Caco-2 (cell line): ENCODE results near the gene MPI. TPM values are rescaled to one million over a fixed set of nuclear protein-coding genes. Genes with fewer than 3 reads are reported as not detected.
A peak's percentile ranks its signal among the peaks of the same experiment; 100 is the strongest.

Source experiments
- Bru-seq: library from RNA; stranded (reverse); fragments of 400-500 nt; gene quantifications from one replicate; lab custom pipeline; 2021; lab: Mats Ljungman, UMichigan
- BruChase-seq, 2 experiments: library from RNA; stranded (reverse); fragments of 400-500 nt; gene quantifications; one replicate each; lab custom pipeline; 2021; lab: Mats Ljungman, UMichigan
- BruUV-seq: library from RNA; stranded (reverse); fragments of 400-500 nt; replicated peaks from 2 replicates; lab custom pipeline; 2021; lab: Mats Ljungman, UMichigan
- CTCF ChIA-PET: fragments of 300-600 bp; sonication (Branson Sonifier 250); formaldehyde crosslinking; loops from one replicate; lab custom pipeline; 2022; ENCODE audit warnings: antibody characterized with exemption; lab: Charles Lee
- POLR2A ChIA-PET: fragments of 300-600 bp; sonication (Branson Sonifier 250); formaldehyde crosslinking; loops from one replicate; lab custom pipeline; 2022; ENCODE audit warnings: antibody characterized with exemption; lab: Charles Lee
- DNase-seq, 2 experiments: peaks; one replicate each; pipeline versions ENCODE4 v3.0.0 to v3.0.0-alpha.2; 2020 to 2022
- H3K27me3 ChIP-seq: replicated peaks from 2 replicates; pipeline ENCODE4 v1.6.0; 2011; ENCODE audit warnings: low read length; ENCODE audit not compliant: control insufficient read depth, insufficient read depth
- H3K36me3 ChIP-seq: 2 replicates; pipeline ENCODE4 v1.5.1; 2011; ENCODE audit warnings: low read length; ENCODE audit not compliant: control insufficient read depth, insufficient read depth
- H3K4me1 ChIP-seq: fragments of 250-450 bp; sonication (Bioruptor Pico); 2 replicates; pipeline ENCODE4 v1.5.1; 2020; ENCODE audit warnings: mild to moderate bottlenecking
- H3K4me3 ChIP-seq: 2 replicates; pipeline ENCODE4 v1.5.1; 2011; ENCODE audit warnings: low read depth, mild to moderate bottlenecking, control low read depth, low read length
- H3K9me3 ChIP-seq: fragments of 250-450 bp; sonication (Bioruptor Pico); 2 replicates; pipeline ENCODE4 v1.5.1; 2020; ENCODE audit warnings: mild to moderate bottlenecking, moderate library complexity
- H3K27ac Mint-ChIP-seq: one replicate; pipeline ENCODE4 v1.8.0; 2022; ENCODE audit warnings: mixed read lengths; ENCODE audit not compliant: unreplicated experiment
- H3K27me3 Mint-ChIP-seq: one replicate; pipeline ENCODE4 v1.8.0; 2022; ENCODE audit warnings: mixed read lengths; ENCODE audit not compliant: insufficient read depth, unreplicated experiment
- H3K36me3 Mint-ChIP-seq: one replicate; pipeline ENCODE4 v1.8.0; 2022; ENCODE audit warnings: mild to moderate bottlenecking, mixed read lengths; ENCODE audit not compliant: insufficient read depth, unreplicated experiment
- H3K4me1 Mint-ChIP-seq: one replicate; pipeline ENCODE4 v1.8.0; 2022; ENCODE audit warnings: low read depth, mixed read lengths; ENCODE audit not compliant: unreplicated experiment
- H3K4me3 Mint-ChIP-seq: one replicate; pipeline ENCODE4 v1.8.0; 2022; ENCODE audit warnings: mild to moderate bottlenecking, moderate library complexity, mixed read lengths; ENCODE audit not compliant: unreplicated experiment
- H3K9me3 Mint-ChIP-seq: one replicate; pipeline ENCODE4 v1.8.0; 2022; ENCODE audit warnings: mixed read lengths; ENCODE audit not compliant: unreplicated experiment
- CTCF ChIP-seq, 2 experiments: fragments of 200-600 bp in 1 of 2; IDR thresholded peaks; 1 replicate in 1 of 2; 2 replicates in 1 of 2; pipeline versions ENCODE4 v1.5.1 to v1.8.0; 2011 to 2022; ENCODE audit warnings: antibody characterized with exemption in 1 of 2, control low read depth in 1 of 2, inconsistent platforms in 1 of 2, low read depth in 1 of 2, low read length in 1 of 2, mild to moderate bottlenecking in 1 of 2, moderate library complexity in 1 of 2; ENCODE audit not compliant: insufficient read depth in 1 of 2, severe bottlenecking in 1 of 2, unreplicated experiment in 1 of 2
- intact Hi-C: fragments of 100-400 bp; cut with micrococcal nuclease; formaldehyde crosslinking; loops from one replicate; pipeline ENCODE4 v1.10.0; 2022; ENCODE audit not compliant: unreplicated experiment
- long read RNA-seq: library from polyadenylated mRNA; stranded (forward); transcript quantifications from one replicate; pipeline ENCODE4 v2.0.0, GENCODE V29; 2022
- total RNA-seq: library from RNA; stranded (reverse); gene quantifications from 2 replicates; pipeline ENCODE4 v1.2.3, GENCODE V29; 2022

Gene MPI, protein sequence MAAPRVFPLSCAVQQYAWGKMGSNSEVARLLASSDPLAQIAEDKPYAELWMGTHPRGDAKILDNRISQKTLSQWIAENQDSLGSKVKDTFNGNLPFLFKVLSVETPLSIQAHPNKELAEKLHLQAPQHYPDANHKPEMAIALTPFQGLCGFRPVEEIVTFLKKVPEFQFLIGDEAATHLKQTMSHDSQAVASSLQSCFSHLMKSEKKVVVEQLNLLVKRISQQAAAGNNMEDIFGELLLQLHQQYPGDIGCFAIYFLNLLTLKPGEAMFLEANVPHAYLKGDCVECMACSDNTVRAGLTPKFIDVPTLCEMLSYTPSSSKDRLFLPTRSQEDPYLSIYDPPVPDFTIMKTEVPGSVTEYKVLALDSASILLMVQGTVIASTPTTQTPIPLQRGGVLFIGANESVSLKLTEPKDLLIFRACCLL
- 29.1 and 32.0 TPM in 2 replicates for total RNA-seq
- Bru-seq, nascent RNA, result percentile 59 among the genes with signal in this experiment
- BruChase-seq, experiment 1, labeled RNA remaining after a 2-hour chase, result percentile 56 among the genes with signal in this experiment
- percentile 57 among the genes with signal in this experiment for BruChase-seq, experiment 2, labeled RNA remaining after a 6-hour chase
- long read RNA-seq, full-length matches to known transcripts, result 18 of 25 reads
- long read RNA-seq, partial matches to known transcripts, result 4 of 25 reads
- long read RNA-seq, other reads (novel, unspliced or antisense), result 3 of 25 reads

DNA sequence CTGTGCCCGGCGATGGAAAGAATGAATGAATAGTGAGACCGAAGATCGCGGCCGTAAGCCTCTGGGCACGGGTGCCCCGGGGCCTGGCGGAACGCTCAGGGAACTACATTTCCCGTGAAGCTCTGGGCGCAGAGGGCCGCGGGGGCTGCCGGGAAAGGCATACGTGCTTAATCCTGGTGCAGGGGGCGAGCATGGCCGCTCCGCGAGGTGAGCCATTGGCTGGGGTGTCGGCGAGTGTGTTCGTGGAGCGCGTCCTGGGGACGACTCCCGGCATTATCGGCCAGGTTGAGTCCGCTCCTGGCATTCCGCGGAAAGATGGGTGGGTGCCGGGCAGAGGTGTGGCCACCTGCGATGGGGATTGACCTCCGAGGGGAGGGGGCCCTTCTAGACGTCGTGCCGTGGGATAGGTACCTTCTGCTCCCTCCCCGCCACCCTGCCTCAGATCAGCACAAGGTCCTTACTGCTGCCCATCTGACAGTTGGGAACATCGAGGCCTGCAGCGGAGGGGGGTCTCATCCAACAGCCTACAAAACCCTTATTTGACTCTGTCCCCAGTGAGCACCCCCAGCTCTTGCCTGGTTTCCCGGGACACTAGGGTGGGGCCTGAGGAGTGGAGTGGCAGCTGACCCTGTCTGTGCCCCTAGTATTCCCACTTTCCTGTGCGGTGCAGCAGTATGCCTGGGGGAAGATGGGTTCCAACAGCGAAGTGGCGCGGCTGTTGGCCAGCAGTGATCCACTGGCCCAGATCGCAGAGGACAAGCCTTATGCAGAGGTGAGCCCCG lies at the start of gene MPI:
MPI (plus strand) TSS at position 160 of the 782 bp plus-strand sequence; CDS start at position 192, 32 bp downstream.
- Mint-ChIP-seq H3K27me3 (no peaks in the 10 kb centered on the region), H3K9me3 (no peaks in the 10 kb centered on the region), H3K4me3 (peak within 1 kb of the TSS; percentile 75), H3K4me1 (peaks cover 11% of the 10 kb centered on the region), H3K27ac (peak within 1 kb of the TSS; percentile 64), H3K36me3 (peaks cover 22% of the 10 kb centered on the region)
- Histone ChIP-seq H3K4me3 (peak within 1 kb of the TSS; percentile 95), H3K9me3 (no peaks in the 10 kb centered on the region), H3K36me3 (no peaks in the 10 kb centered on the region), H3K27me3 (no peaks in the 10 kb centered on the region), H3K4me1 (peaks cover 11% of the 10 kb centered on the region; the same call in 1 of the 2 replicates)
- CTCF ChIA-PET, result interaction anchor here (0.7 to 2.6 kb wide), 4 partner anchors 11 to 119 kb away, joined by 3 to 22 read pairs (median 4); no protein-coding TSS in a partner anchor
- peak; percentile 86 to 87 for DNase-seq
- intact Hi-C loops, result loop anchor here (1.0 kb wide), 2 partner anchors 11 to 17 kb away; partner anchors contain the start of gene SCAMP2
- TSS peak; percentile 75 for BruUV-seq
- POLR2A ChIA-PET, result interaction anchor here (0.6 to 1.4 kb wide), 4 partner anchors 11 to 1089 kb away, joined by 3 to 13 read pairs (median 4); partner anchors contain the start of gene FAM219B
- no peak for TF ChIP-seq CTCF (IDR thresholded peaks at IDR 0.05; ENCODE audit: insufficient read depth in 1 of 2, low read depth in 1 of 2, low read length in 1 of 2, severe bottlenecking in 1 of 2, unreplicated experiment in 1 of 2)

DNA sequence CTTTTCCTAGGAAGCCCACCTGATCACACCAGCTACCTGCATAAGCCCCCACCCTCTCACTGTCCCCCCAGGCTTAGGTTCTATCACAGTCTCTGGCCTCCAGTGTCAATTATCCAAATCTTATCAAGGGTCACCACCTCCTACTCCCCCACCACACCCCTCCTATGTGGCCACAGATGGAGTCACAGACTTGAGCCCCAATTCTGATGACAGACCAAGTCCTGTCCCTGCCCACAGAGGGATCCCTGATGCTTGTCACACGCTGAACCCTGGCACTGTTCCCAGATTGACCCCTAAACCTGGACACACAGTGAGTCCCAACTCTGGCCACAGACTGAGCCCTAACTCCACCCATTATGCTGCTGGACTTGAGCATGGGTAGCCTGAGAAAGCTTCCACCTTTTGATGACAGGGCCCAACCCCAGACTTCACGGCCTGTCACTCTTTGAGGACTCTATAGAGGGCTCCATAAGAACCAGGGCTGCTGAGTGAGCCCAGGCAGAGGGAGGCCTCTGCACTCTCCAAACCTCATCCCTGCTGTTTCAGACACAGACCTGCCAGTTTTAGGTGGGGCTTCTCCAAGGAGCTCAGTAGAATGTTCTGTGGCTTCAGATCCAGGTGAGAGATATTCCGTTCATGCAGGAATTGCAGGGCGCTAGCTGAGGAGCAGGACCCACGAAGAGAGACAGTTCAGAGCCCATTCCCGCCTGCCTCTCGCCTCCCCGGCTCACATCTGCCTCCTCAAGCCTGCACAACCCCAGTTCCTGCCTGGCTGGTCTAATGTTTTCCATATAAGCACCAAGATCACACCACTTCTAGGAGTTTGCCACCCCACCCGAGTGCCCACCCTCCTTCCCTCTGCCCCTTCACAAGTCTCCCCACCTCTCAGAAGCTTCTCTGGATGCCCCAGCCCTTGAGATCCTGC lies 48.7 kb upstream of the MPI start:
- no peaks in the 10 kb centered on the region for H3K27me3 Mint-ChIP-seq
- BruUV-seq, result no TSS peak
- ChIA-PET POLR2A (interaction anchor here (1.9 kb wide), 1 partner anchor 65 kb away, joined by 7 read pairs; the partner anchor contains the start of gene FAM219B), CTCF (interaction anchor here (1.0 kb wide), 2 partner anchors 15 to 49 kb away, joined by 3 read pairs; partner anchors contain the start of genes CPLX3 and MPI)
- H3K4me3 Mint-ChIP-seq, result peak overlapping the region; percentile 84
- H3K4me1 ChIP-seq, result peaks cover 13% of the 10 kb centered on the region
- intact Hi-C loops, result loop anchor here (5.0 kb wide), 1 partner anchor 111 kb away; no protein-coding TSS in a partner anchor
- H3K27me3 ChIP-seq, result no peaks in the 10 kb centered on the region
- H3K4me3 ChIP-seq, result no peak overlapping the region
- no peak for DNase-seq
- peaks cover 6% of the 10 kb centered on the region for H3K4me1 Mint-ChIP-seq
- H3K36me3 ChIP-seq, result no peaks in the 10 kb centered on the region
- H3K9me3 ChIP-seq, result no peaks in the 10 kb centered on the region
- H3K36me3 Mint-ChIP-seq, result peaks cover 33% of the 10 kb centered on the region
- TF ChIP-seq CTCF (IDR thresholded peaks at IDR 0.05; ENCODE audit: insufficient read depth in 1 of 2, low read depth in 1 of 2, low read length in 1 of 2, severe bottlenecking in 1 of 2, unreplicated experiment in 1 of 2), result no peak
- H3K9me3 Mint-ChIP-seq, result no peaks in the 10 kb centered on the region
- no peak overlapping the region for H3K27ac Mint-ChIP-seq
